Retinal pigment epithelial cell (primary cell): ENCODE measurements around the gene ASAP2.

Experiments used
- DNase-seq: peaks from one replicate; pipeline ENCODE4 v3.0.0-alpha.2; 2010; ENCODE audit warnings: low read depth
- H3K4me3 ChIP-seq: 2 replicates; pipeline ENCODE4 v1.5.1; 2011; ENCODE audit warnings: mild to moderate bottlenecking, low read length, control low read depth, moderate library complexity
- CTCF ChIP-seq: conservative IDR thresholded peaks from 2 replicates; pipeline ENCODE4 v1.5.1; 2011; ENCODE audit warnings: low read depth, low read length, control low read depth, inconsistent platforms

ASAP2 gene

GRCh38 chr2:9303528-9304225, 97.1 kb downstream of the ASAP2 start:
- no peak for TF ChIP-seq CTCF
- H3K4me3 ChIP-seq: no peak overlapping the region
- no peak for DNase-seq

GRCh38 chr2:9306911-9307310, 100.3 kb downstream of the ASAP2 start:
- DNase-seq: no peak
- no peak overlapping the region for H3K4me3 ChIP-seq
- TF ChIP-seq CTCF: no peak

- no peak for DNase-seq
- no peak overlapping the region for H3K4me3 ChIP-seq
- TF ChIP-seq CTCF: no peak
Measured at GRCh38 chr2:9307535-9307934, 100.9 kb downstream of the ASAP2 start.

- no peak for TF ChIP-seq CTCF
- DNase-seq: no peak
Measured at GRCh38 chr2:9308186-9308955, 101.8 kb downstream of the ASAP2 start.

GRCh38 chr2:9309147-9309546, 102.5 kb downstream of the ASAP2 start:
- H3K4me3 ChIP-seq: no peak overlapping the region
- no peak for TF ChIP-seq CTCF
- DNase-seq: no peak

More at GRCh38 chr2:9308186-9308955, 101.8 kb downstream of the ASAP2 start:
- no peak overlapping the region for H3K4me3 ChIP-seq

- TF ChIP-seq CTCF: no peak
- no peak overlapping the region for H3K4me3 ChIP-seq
- DNase-seq: peak; percentile 80
Measured at GRCh38 chr2:9310377-9310776, 103.8 kb downstream of the ASAP2 start.

DNA sequence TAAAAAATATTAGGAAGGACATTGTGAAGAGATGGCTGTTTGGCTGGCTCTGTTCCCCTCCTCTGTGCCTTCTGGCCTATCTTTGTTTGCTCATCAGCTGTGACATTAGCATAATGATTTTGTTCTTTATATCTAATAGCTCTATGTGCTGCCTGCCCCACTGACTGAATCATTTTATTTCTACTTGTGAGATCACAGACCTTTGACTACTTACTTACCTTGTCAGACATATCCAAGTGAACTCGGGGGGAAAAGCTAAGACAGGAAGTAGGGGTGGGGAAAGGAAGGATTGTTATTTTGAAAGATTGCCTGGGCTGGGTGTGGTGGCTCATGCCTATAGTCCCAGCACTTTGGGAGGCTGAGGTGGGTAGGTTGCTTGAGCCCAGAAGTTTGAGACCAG, 104.2 kb downstream of the ASAP2 start:
- no peak overlapping the region for H3K4me3 ChIP-seq
- TF ChIP-seq CTCF: no peak
- DNase-seq: no peak
